ENCODE data around the gene PLAGL2. TPM values are rescaled to one million over a fixed set of nuclear protein-coding genes. Genes with fewer than 3 reads are reported as not detected.

Gene PLAGL2
- total and polyA plus RNA-seq, 2 experiments from 2014 or later, result 39.7 to 41.1 TPM

GRCh38 chr20:32168184-32168910 lies 39.2 kb downstream of the PLAGL2 start:
- Histone ChIP-seq H3K36me3 (replicated peaks; ENCODE audit: insufficient read depth, low read depth) (no peaks in the 10 kb centered on the region), H3K27ac (no peak overlapping the region), H3K9me2 (replicated peaks; ENCODE audit: insufficient read depth) (no peaks in the 10 kb centered on the region), H3K4me1 (ENCODE audit: insufficient read depth) (no peaks in the 10 kb centered on the region), H3K4me2 (no peak overlapping the region), H3K79me2 (no peaks in the 10 kb centered on the region), H3K9me3 (ENCODE audit: low read depth) (no peaks in the 10 kb centered on the region), H3K4me3 (no peak overlapping the region), H2AFZ (no peak overlapping the region), H4K20me1 (ENCODE audit: insufficient read depth, poor library complexity, severe bottlenecking) (no peaks in the 10 kb centered on the region), H3K27me3 (no peaks in the 10 kb centered on the region)
- WGBS (ENCODE audit: low lambda C conversion rate, missing lambda C conversion rate), result 82% methylated on average over 2 of the region's 2 CpGs
- no peak for DNase-seq (ENCODE audit: low spot score)
- TF ChIP-seq, protein P1, sequence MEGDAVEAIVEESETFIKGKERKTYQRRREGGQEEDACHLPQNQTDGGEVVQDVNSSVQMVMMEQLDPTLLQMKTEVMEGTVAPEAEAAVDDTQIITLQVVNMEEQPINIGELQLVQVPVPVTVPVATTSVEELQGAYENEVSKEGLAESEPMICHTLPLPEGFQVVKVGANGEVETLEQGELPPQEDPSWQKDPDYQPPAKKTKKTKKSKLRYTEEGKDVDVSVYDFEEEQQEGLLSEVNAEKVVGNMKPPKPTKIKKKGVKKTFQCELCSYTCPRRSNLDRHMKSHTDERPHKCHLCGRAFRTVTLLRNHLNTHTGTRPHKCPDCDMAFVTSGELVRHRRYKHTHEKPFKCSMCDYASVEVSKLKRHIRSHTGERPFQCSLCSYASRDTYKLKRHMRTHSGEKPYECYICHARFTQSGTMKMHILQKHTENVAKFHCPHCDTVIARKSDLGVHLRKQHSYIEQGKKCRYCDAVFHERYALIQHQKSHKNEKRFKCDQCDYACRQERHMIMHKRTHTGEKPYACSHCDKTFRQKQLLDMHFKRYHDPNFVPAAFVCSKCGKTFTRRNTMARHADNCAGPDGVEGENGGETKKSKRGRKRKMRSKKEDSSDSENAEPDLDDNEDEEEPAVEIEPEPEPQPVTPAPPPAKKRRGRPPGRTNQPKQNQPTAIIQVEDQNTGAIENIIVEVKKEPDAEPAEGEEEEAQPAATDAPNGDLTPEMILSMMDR (IDR thresholded peaks at IDR 0.05; ENCODE audit: poor library complexity), result no peak
- TF ChIP-seq EZH2 (IDR thresholded peaks at IDR 0.05; ENCODE audit: borderline replicate concordance) (no peak), EZH2phosphoT487 (IDR thresholded peaks at IDR 0.05; ENCODE audit: low read depth, severe bottlenecking, unreplicated experiment) (no peak)

GRCh38 chr20:32167552-32167951 lies 40.0 kb downstream of the PLAGL2 start:
- no peaks in the 10 kb centered on the region for H3K9me3 ChIP-seq (ENCODE audit: low read depth)
- no peaks in the 10 kb centered on the region for H3K4me1 ChIP-seq (ENCODE audit: insufficient read depth)
- no peak overlapping the region for H3K27ac ChIP-seq
- H3K4me3 ChIP-seq, result no peak overlapping the region
- no peaks in the 10 kb centered on the region for H3K9me2 ChIP-seq (replicated peaks; ENCODE audit: insufficient read depth)
- no peak for DNase-seq (ENCODE audit: low spot score)
- no peaks in the 10 kb centered on the region for H4K20me1 ChIP-seq (ENCODE audit: insufficient read depth, poor library complexity, severe bottlenecking)
- 99% methylated on average over 4 of the region's 4 CpGs for WGBS (ENCODE audit: low lambda C conversion rate, missing lambda C conversion rate)
- H3K27me3 ChIP-seq, result no peaks in the 10 kb centered on the region
- H2AFZ ChIP-seq, result no peak overlapping the region
- no peaks in the 10 kb centered on the region for H3K36me3 ChIP-seq (replicated peaks; ENCODE audit: insufficient read depth, low read depth)
- TF ChIP-seq, protein P1 (IDR thresholded peaks at IDR 0.05; ENCODE audit: poor library complexity), result no peak
- no peak for TF ChIP-seq EZH2 (IDR thresholded peaks at IDR 0.05; ENCODE audit: borderline replicate concordance)
- H3K79me2 ChIP-seq, result no peaks in the 10 kb centered on the region
- H3K4me2 ChIP-seq, result no peak overlapping the region

DNA sequence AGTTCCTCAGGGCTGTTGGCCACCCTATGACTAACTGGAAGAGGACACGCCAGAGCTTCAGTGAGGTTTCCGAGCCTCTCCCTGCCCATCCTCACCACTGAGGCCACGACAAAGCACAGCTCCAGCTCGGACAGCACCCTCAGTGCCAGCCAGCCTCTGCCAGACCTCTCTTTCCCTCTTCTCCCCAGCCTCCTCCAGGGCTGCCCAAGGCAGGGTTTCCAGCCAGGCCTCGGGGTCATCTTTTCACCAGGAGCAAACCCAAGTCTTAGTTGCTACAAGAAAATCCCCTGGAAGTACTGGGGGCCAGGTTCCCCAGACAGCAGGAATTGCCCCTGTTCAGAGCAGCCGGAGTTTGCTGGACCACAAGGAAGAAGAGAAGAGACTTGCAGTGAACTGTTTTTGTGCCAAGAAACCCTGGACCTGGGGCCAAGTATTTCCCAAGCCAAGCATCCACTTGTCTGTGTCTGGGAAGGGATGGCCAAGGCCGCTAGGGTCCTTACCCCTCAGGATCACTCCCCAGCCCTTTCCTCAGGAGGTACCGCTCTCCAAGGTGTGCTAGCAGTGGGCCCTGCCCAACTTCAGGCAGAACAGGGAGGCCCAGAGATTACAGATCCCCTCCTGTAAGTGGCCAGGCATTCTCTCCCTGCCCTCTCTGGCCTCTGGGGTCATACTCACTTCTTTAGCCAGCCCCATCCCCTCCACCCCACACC lies 41.6 kb downstream of the PLAGL2 start:
- H3K27ac ChIP-seq, result no peak overlapping the region
- H3K79me2 ChIP-seq, result no peaks in the 10 kb centered on the region
- TF ChIP-seq EZH2 (IDR thresholded peaks at IDR 0.05; ENCODE audit: borderline replicate concordance) (no peak), EZH2phosphoT487 (IDR thresholded peaks at IDR 0.05; ENCODE audit: low read depth, severe bottlenecking, unreplicated experiment) (no peak)
- TF ChIP-seq, protein P1 (IDR thresholded peaks at IDR 0.05; ENCODE audit: poor library complexity), result no peak
- H4K20me1 ChIP-seq (ENCODE audit: insufficient read depth, poor library complexity, severe bottlenecking), result no peaks in the 10 kb centered on the region
- no peak overlapping the region for H3K4me3 ChIP-seq
- H3K4me1 ChIP-seq (ENCODE audit: insufficient read depth), result no peaks in the 10 kb centered on the region
- H2AFZ ChIP-seq, result no peak overlapping the region
- no peak for DNase-seq (ENCODE audit: low spot score)
- 98% methylated on average over 8 of the region's 8 CpGs for WGBS (ENCODE audit: low lambda C conversion rate, missing lambda C conversion rate)
- no peaks in the 10 kb centered on the region for H3K9me3 ChIP-seq (ENCODE audit: low read depth)
- no peak overlapping the region for H3K4me2 ChIP-seq
- no peaks in the 10 kb centered on the region for H3K9me2 ChIP-seq (replicated peaks; ENCODE audit: insufficient read depth)
- no peaks in the 10 kb centered on the region for H3K36me3 ChIP-seq (replicated peaks; ENCODE audit: insufficient read depth, low read depth)
- no peaks in the 10 kb centered on the region for H3K27me3 ChIP-seq
